ENCODE measurements around the gene TRMT1L.

GRCh38 chr1:185087101-185087500 is 69.7 kb downstream of the TRMT1L start:
- no peak for TF ChIP-seq CTCF (conservative IDR thresholded peaks at IDR 0.05; ENCODE audit: low read depth, low read length)
- TF ChIP-seq EZH2 (IDR thresholded peaks at IDR 0.05; ENCODE audit: borderline replicate concordance, low read depth, low read length, poor library complexity, severe bottlenecking): no peak

All from A673 (cell line).